K562 (cell line): ENCODE results near the gene CCDC137. TPM values are rescaled to one million over a fixed set of nuclear protein-coding genes. Genes with fewer than 3 reads are reported as not detected.
A peak's percentile ranks its signal among the peaks of the same experiment; 100 is the strongest.

Source experiments
- CAMTA2 ChIP-seq: fragments of 250-450 bp; sonication (Bioruptor Pico); conservative IDR thresholded peaks from 2 replicates; pipeline ENCODE4 v1.5.1; 2022
- CEBPB ChIP-seq: fragments of 450-650 bp; IDR thresholded peaks from 2 replicates; pipeline ENCODE4 v1.6.1; 2016; ENCODE audit warnings: missing genetic modification characterization, missing compliant biosample characterization
- HDAC6 ChIP-seq: IDR thresholded peaks from 2 replicates; pipeline ENCODE4 v1.6.1; 2012; ENCODE audit warnings: low read depth, mild to moderate bottlenecking, control low read depth, inconsistent platforms, low read length, moderate library complexity
- KLF1 ChIP-seq: fragments of 450-650 bp; IDR thresholded peaks from 2 replicates; pipeline ENCODE4 v1.6.1; 2016; ENCODE audit warnings: missing genetic modification characterization, missing compliant biosample characterization
- NR4A1 ChIP-seq, 2 experiments: fragments of 250-450 bp in 1 of 2; fragments of 450-650 bp in 1 of 2; sonication (Bioruptor Pico) in 1 of 2; IDR thresholded peaks; 2 replicates each; pipeline versions ENCODE4 v1.4.0 to v1.6.1; 2016 to 2020; ENCODE audit warnings: mild to moderate bottlenecking in 2 of 2, missing compliant biosample characterization in 1 of 2, missing genetic modification characterization in 1 of 2, moderate library complexity in 1 of 2
- POLR3G ChIP-seq: IDR thresholded peaks from 2 replicates; pipeline ENCODE4 v1.6.1; 2011; ENCODE audit not compliant: insufficient read length, insufficient replicate concordance; ENCODE audit errors: extremely low read depth
- ZC3H8 ChIP-seq: fragments of 450-650 bp; IDR thresholded peaks from 2 replicates; pipeline ENCODE4 v1.6.1; 2017
- polyA plus RNA-seq, 8 experiments: library from polyadenylated mRNA; depleted of rRNA in 4 of 8; stranded (reverse) in 5 of 8; unstranded in 3 of 8; fragments of >200 nt; fragmentation: Nextera tagmentation in 2 of 8; fragmentation: Illumina TruSeq in 1 of 8; extraction: Ambion mirVana in 2 of 8; extraction: Trizol in 1 of 8; gene quantifications; 2 replicates each; pipeline versions ENCODE4 v1.2.1 to v1.2.3, GENCODE V29; 2011 to 2014; ENCODE audit warnings: inconsistent platforms in 1 of 8, missing spikeins in 1 of 8
- total RNA-seq, 7 experiments: library from RNA; depleted of rRNA in 6 of 7; stranded (reverse); fragments of >200 nt in 6 of 7; fragmentation: Illumina TruSeq in 2 of 7; extraction: Trizol in 2 of 7; gene quantifications; 2 replicates each; pipeline versions ENCODE4 v1.2.1 to v1.2.3, GENCODE V29; 2011 to 2021; ENCODE audit warnings: low replicate concordance in 1 of 7
- TF ChIP-seq, protein P1 (sequence below): sonication (generic); formaldehyde crosslinking; IDR thresholded peaks from 2 replicates; pipeline ENCODE4 v1.8.0; 2023; ENCODE audit warnings: missing genetic modification reagents, mild to moderate bottlenecking, borderline replicate concordance
- TF ChIP-seq, protein P2 (sequence below): fragments of 250-450 bp; sonication (Bioruptor Pico); IDR thresholded peaks from 2 replicates; pipeline ENCODE4 v1.6.1; 2021; ENCODE audit warnings: mild to moderate bottlenecking
- TF ChIP-seq, protein P3 (sequence below): sonication (generic); formaldehyde crosslinking; IDR thresholded peaks from 2 replicates; pipeline ENCODE4 v1.8.0; 2023; ENCODE audit warnings: mild to moderate bottlenecking, missing genetic modification reagents
- TF ChIP-seq, protein P4 (sequence below), 2 experiments: fragments of 450-650 bp; conservative IDR thresholded peaks; 2 replicates each; pipeline ENCODE4 v1.6.1; 2017; ENCODE audit warnings: mild to moderate bottlenecking in 2 of 2, moderate library complexity in 2 of 2

Gene CCDC137
- total and polyA plus RNA-seq, 9 of the 15 experiments (the other 6 are each of a cell fraction or from before 2014, with no cell fraction given): 2.3 to 68.1 (median 38.3) TPM

DNA sequence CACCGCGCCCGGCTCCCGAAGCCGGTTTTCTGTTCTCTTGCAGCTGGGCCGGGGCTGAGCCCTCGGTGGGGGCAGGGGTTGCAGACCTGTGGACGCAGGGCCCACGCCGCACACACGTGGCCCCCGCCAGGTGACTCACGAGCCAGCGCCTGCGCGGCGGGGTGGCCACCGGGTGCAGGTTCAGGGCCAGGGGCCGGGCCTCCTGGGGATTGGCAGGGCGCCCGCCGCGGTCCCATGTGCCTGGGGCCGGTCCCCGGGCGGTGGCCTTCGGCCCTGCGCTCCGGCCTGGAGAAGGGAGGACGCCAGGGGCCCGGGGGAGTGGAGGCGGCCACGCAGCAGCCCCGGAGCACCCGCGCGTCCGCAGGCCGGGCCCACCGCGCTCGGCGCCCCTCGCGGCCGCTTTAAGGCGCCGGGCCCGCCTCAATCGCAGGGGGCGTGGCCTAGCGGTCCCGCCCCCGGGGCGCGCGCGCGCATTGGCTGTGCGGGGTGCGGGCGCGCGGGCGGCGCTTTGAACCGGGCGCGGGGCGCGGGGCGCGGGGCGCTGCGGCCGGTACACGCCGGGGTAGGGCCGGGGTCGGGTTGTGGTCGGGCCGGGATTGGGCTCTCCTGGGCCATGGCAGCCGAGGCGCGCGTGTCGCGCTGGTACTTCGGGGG is 45.4 kb downstream of the CCDC137 start, which contains the start of gene SLC25A10 (continued):
- TF ChIP-seq, protein P1, sequence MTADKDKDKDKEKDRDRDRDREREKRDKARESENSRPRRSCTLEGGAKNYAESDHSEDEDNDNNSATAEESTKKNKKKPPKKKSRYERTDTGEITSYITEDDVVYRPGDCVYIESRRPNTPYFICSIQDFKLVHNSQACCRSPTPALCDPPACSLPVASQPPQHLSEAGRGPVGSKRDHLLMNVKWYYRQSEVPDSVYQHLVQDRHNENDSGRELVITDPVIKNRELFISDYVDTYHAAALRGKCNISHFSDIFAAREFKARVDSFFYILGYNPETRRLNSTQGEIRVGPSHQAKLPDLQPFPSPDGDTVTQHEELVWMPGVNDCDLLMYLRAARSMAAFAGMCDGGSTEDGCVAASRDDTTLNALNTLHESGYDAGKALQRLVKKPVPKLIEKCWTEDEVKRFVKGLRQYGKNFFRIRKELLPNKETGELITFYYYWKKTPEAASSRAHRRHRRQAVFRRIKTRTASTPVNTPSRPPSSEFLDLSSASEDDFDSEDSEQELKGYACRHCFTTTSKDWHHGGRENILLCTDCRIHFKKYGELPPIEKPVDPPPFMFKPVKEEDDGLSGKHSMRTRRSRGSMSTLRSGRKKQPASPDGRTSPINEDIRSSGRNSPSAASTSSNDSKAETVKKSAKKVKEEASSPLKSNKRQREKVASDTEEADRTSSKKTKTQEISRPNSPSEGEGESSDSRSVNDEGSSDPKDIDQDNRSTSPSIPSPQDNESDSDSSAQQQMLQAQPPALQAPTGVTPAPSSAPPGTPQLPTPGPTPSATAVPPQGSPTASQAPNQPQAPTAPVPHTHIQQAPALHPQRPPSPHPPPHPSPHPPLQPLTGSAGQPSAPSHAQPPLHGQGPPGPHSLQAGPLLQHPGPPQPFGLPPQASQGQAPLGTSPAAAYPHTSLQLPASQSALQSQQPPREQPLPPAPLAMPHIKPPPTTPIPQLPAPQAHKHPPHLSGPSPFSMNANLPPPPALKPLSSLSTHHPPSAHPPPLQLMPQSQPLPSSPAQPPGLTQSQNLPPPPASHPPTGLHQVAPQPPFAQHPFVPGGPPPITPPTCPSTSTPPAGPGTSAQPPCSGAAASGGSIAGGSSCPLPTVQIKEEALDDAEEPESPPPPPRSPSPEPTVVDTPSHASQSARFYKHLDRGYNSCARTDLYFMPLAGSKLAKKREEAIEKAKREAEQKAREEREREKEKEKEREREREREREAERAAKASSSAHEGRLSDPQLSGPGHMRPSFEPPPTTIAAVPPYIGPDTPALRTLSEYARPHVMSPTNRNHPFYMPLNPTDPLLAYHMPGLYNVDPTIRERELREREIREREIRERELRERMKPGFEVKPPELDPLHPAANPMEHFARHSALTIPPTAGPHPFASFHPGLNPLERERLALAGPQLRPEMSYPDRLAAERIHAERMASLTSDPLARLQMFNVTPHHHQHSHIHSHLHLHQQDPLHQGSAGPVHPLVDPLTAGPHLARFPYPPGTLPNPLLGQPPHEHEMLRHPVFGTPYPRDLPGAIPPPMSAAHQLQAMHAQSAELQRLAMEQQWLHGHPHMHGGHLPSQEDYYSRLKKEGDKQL (CRISPR knock-in tag): no peak
- TF ChIP-seq, protein P2, sequence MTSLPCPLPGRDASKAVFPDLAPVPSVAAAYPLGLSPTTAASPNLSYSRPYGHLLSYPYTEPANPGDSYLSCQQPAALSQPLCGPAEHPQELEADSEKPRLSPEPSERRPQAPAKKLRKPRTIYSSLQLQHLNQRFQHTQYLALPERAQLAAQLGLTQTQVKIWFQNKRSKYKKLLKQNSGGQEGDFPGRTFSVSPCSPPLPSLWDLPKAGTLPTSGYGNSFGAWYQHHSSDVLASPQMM: no peak
- TF ChIP-seq NR4A1 (CRISPR knock-in tag; IDR thresholded peaks at IDR 0.05) (0 out of 2 replicates have a peak, but pooled peaks have one; percentile 57), NR4A1 (tag; IDR thresholded peaks at IDR 0.05) (no peak), ZC3H8 (no peak), HDAC6 (no peak), KLF1 (tag) (no peak), CAMTA2 (CRISPR knock-in tag) (0 out of 2 replicates have a peak, but pooled peaks have one; percentile 20), CEBPB (tag) (no peak), POLR3G (no peak)
- TF ChIP-seq, protein P3, sequence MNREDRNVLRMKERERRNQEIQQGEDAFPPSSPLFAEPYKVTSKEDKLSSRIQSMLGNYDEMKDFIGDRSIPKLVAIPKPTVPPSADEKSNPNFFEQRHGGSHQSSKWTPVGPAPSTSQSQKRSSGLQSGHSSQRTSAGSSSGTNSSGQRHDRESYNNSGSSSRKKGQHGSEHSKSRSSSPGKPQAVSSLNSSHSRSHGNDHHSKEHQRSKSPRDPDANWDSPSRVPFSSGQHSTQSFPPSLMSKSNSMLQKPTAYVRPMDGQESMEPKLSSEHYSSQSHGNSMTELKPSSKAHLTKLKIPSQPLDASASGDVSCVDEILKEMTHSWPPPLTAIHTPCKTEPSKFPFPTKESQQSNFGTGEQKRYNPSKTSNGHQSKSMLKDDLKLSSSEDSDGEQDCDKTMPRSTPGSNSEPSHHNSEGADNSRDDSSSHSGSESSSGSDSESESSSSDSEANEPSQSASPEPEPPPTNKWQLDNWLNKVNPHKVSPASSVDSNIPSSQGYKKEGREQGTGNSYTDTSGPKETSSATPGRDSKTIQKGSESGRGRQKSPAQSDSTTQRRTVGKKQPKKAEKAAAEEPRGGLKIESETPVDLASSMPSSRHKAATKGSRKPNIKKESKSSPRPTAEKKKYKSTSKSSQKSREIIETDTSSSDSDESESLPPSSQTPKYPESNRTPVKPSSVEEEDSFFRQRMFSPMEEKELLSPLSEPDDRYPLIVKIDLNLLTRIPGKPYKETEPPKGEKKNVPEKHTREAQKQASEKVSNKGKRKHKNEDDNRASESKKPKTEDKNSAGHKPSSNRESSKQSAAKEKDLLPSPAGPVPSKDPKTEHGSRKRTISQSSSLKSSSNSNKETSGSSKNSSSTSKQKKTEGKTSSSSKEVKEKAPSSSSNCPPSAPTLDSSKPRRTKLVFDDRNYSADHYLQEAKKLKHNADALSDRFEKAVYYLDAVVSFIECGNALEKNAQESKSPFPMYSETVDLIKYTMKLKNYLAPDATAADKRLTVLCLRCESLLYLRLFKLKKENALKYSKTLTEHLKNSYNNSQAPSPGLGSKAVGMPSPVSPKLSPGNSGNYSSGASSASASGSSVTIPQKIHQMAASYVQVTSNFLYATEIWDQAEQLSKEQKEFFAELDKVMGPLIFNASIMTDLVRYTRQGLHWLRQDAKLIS: 0 out of 2 replicates have a peak, but pooled peaks have one; percentile 35
- TF ChIP-seq, protein P4, sequence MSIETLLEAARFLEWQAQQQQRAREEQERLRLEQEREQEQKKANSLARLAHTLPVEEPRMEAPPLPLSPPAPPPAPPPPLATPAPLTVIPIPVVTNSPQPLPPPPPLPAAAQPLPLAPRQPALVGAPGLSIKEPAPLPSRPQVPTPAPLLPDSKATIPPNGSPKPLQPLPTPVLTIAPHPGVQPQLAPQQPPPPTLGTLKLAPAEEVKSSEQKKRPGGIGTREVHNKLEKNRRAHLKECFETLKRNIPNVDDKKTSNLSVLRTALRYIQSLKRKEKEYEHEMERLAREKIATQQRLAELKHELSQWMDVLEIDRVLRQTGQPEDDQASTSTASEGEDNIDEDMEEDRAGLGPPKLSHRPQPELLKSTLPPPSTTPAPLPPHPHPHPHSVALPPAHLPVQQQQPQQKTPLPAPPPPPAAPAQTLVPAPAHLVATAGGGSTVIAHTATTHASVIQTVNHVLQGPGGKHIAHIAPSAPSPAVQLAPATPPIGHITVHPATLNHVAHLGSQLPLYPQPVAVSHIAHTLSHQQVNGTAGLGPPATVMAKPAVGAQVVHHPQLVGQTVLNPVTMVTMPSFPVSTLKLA (conservative IDR thresholded peaks at IDR 0.05): peak; percentile 94 to 96
